H9 (cell line): ENCODE measurements around the gene CD80. TPM values are rescaled to one million over a fixed set of nuclear protein-coding genes. Genes with fewer than 3 reads are reported as not detected.

Experiments used
- DNase-seq: peaks from one replicate; pipeline ENCODE4 v3.0.0-alpha.2; 2017
- H2AFZ ChIP-seq: one replicate; pipeline ENCODE4 v1.6.1; 2013; ENCODE audit warnings: mild to moderate bottlenecking, low read length, control low read depth, moderate library complexity
- H2AK5ac ChIP-seq: 2 replicates; pipeline ENCODE4 v1.6.1; 2013; ENCODE audit warnings: low read length, control low read depth, mixed read lengths; ENCODE audit not compliant: insufficient read length
- H2BK120ac ChIP-seq: one replicate; pipeline ENCODE4 v1.6.1; 2013; ENCODE audit warnings: low read depth, mild to moderate bottlenecking, low read length, control low read depth, inconsistent platforms; ENCODE audit not compliant: poor library complexity, severe bottlenecking
- H2BK12ac ChIP-seq: 2 replicates; pipeline ENCODE4 v1.6.1; 2013; ENCODE audit warnings: low read length, control low read depth, mixed read lengths, low read depth; ENCODE audit not compliant: insufficient read length
- H2BK15ac ChIP-seq: 2 replicates; pipeline ENCODE4 v1.6.1; 2013; ENCODE audit warnings: low read depth, low read length, control low read depth
- H2BK20ac ChIP-seq: one replicate; pipeline ENCODE4 v1.6.1; 2013; ENCODE audit warnings: low read depth, mild to moderate bottlenecking, low read length, control low read depth, inconsistent platforms; ENCODE audit not compliant: poor library complexity, severe bottlenecking
- H2BK5ac ChIP-seq: 2 replicates; pipeline ENCODE4 v1.6.1; 2013; ENCODE audit warnings: low read length, control low read depth, mixed read lengths; ENCODE audit not compliant: insufficient read length
- H3K14ac ChIP-seq: 2 replicates; pipeline ENCODE4 v1.6.1; 2013; ENCODE audit warnings: low read length, control low read depth; ENCODE audit not compliant: insufficient read depth
- H3K18ac ChIP-seq: 2 replicates; pipeline ENCODE4 v1.6.1; 2013; ENCODE audit warnings: low read depth, mild to moderate bottlenecking, mixed read lengths, low read length, control low read depth; ENCODE audit not compliant: insufficient read length
- H3K23ac ChIP-seq: 2 replicates; pipeline ENCODE4 v1.6.1; 2013; ENCODE audit warnings: low read length, control low read depth, mixed read lengths, low read depth; ENCODE audit not compliant: insufficient read length
- H3K23me2 ChIP-seq: 2 replicates; pipeline ENCODE4 v1.6.1; 2013; ENCODE audit warnings: low read depth, mild to moderate bottlenecking, mixed read lengths, low read length, control low read depth; ENCODE audit not compliant: insufficient read length, poor library complexity, severe bottlenecking
- H3K27ac ChIP-seq: 2 replicates; pipeline ENCODE4 v1.5.1; 2013; ENCODE audit warnings: low read length, control low read depth, mixed read lengths, low read depth; ENCODE audit not compliant: insufficient read length
- H3K27me3 ChIP-seq: 2 replicates; pipeline ENCODE4 v1.6.1; 2013; ENCODE audit warnings: low read length, control low read depth, inconsistent platforms; ENCODE audit not compliant: insufficient read depth
- H3K4ac ChIP-seq: 2 replicates; pipeline ENCODE4 v1.6.1; 2013; ENCODE audit warnings: low read depth, mild to moderate bottlenecking, control low read depth, inconsistent platforms, low read length, moderate library complexity
- H3K4me1 ChIP-seq: 2 replicates; pipeline ENCODE4 v1.6.1; 2013; ENCODE audit warnings: low read length, control low read depth, inconsistent platforms; ENCODE audit not compliant: insufficient read depth
- H3K4me2 ChIP-seq: 2 replicates; pipeline ENCODE4 v1.6.1; 2013; ENCODE audit warnings: low read length, control low read depth, mixed read lengths; ENCODE audit not compliant: insufficient read length, insufficient read depth
- H3K56ac ChIP-seq: 2 replicates; pipeline ENCODE4 v1.6.1; 2013; ENCODE audit warnings: low read depth, mild to moderate bottlenecking, mixed read lengths, low read length, control low read depth; ENCODE audit not compliant: insufficient read length
- H3K79me1 ChIP-seq: 2 replicates; pipeline ENCODE4 v1.6.1; 2013; ENCODE audit warnings: low read depth, mild to moderate bottlenecking, moderate library complexity, low read length, control low read depth, inconsistent platforms; ENCODE audit not compliant: insufficient read depth, poor library complexity, severe bottlenecking
- H3K79me2 ChIP-seq: 2 replicates; pipeline ENCODE4 v1.6.1; 2013; ENCODE audit warnings: low read length, control low read depth, inconsistent platforms; ENCODE audit not compliant: insufficient read depth
- H3K9ac ChIP-seq: 2 replicates; pipeline ENCODE4 v1.6.1; 2013; ENCODE audit warnings: low read length, control low read depth, mixed read lengths; ENCODE audit not compliant: insufficient read length; ENCODE audit errors: extremely low read depth
- H3K9me3 ChIP-seq: one replicate; pipeline ENCODE4 v1.6.1; 2013; ENCODE audit warnings: low read depth, low read length, inconsistent platforms; ENCODE audit not compliant: control insufficient read depth
- H3T11ph ChIP-seq: one replicate; pipeline ENCODE4 v1.6.1; 2013; ENCODE audit warnings: mild to moderate bottlenecking, low read length, control low read depth, inconsistent platforms
- H4K20me1 ChIP-seq: one replicate; pipeline ENCODE4 v1.6.1; 2013; ENCODE audit not compliant: control insufficient read depth, insufficient read length, insufficient read depth
- H4K5ac ChIP-seq: 2 replicates; pipeline ENCODE4 v1.6.1; 2013; ENCODE audit warnings: low read depth, mild to moderate bottlenecking, mixed read lengths, low read length, control low read depth; ENCODE audit not compliant: insufficient read length
- H4K8ac ChIP-seq: replicated peaks from 2 replicates; pipeline ENCODE4 v1.6.1; 2013; ENCODE audit warnings: low read length, control low read depth, mixed read lengths, low read depth; ENCODE audit not compliant: insufficient read length
- H4K91ac ChIP-seq: 2 replicates; pipeline ENCODE4 v1.6.1; 2013; ENCODE audit warnings: low read depth, mild to moderate bottlenecking, moderate library complexity, mixed read lengths, low read length, control low read depth; ENCODE audit not compliant: insufficient read length
- H3K27ac Mint-ChIP-seq, 3 experiments: 2 replicates in 2 of 3; 3 replicates in 1 of 3; pipeline ENCODE4 v1.8.0; 2020 to 2021; ENCODE audit warnings: mixed read lengths in 3 of 3, mild to moderate bottlenecking in 1 of 3, moderate library complexity in 1 of 3
- H3K27me3 Mint-ChIP-seq: 2 replicates; pipeline ENCODE4 v1.8.0; 2021; ENCODE audit warnings: low read depth, mild to moderate bottlenecking, moderate library complexity, mixed read lengths
- H3K36me3 Mint-ChIP-seq, 3 experiments: 2 replicates in 2 of 3; 3 replicates in 1 of 3; pipeline ENCODE4 v1.8.0; 2020 to 2021; ENCODE audit warnings: low read depth in 3 of 3, mixed read lengths in 3 of 3; ENCODE audit not compliant: insufficient read depth in 1 of 3
- H3K4me1 Mint-ChIP-seq, 2 experiments: 2 replicates each; pipeline ENCODE4 v1.8.0; 2020; ENCODE audit warnings: mixed read lengths in 2 of 2
- H3K4me3 Mint-ChIP-seq, 2 experiments: 2 replicates in 1 of 2; 3 replicates in 1 of 2; pipeline ENCODE4 v1.8.0; 2020 to 2021; ENCODE audit warnings: mild to moderate bottlenecking in 2 of 2, mixed read lengths in 2 of 2, moderate library complexity in 1 of 2
- H3K9me3 Mint-ChIP-seq, 2 experiments: 2 replicates in 1 of 2; 3 replicates in 1 of 2; pipeline ENCODE4 v1.8.0; 2020; ENCODE audit warnings: mild to moderate bottlenecking in 2 of 2, mixed read lengths in 2 of 2, moderate library complexity in 1 of 2
- WGBS: extraction: QIAGEN DNeasy Blood & Tissue Kit; methylation state at CpG from one replicate; pipeline ENCODE4 v1.1.7; 2013; ENCODE audit warnings: missing lambda C conversion rate, low lambda C conversion rate, mixed read lengths; ENCODE audit not compliant: insufficient read length; ENCODE audit errors: extremely low coverage; 5-methylcytosine and 5-hydroxymethylcytosine counted together
- total RNA-seq: library from RNA; stranded (reverse); gene quantifications from 2 replicates; pipeline ENCODE4 v1.2.1, GENCODE V29; 2021
- TF ChIP-seq, protein P1 (sequence below): fragments of 200-600 bp; sonication (generic); conservative IDR thresholded peaks from 3 replicates; pipeline ENCODE4 v1.8.0; 2021; ENCODE audit warnings: antibody characterized with exemption, mild to moderate bottlenecking

Gene CD80
- total RNA-seq, 1 experiment from 2014 or later: not detected

GRCh38 chr3:119570229-119570628 lies 10.8 kb upstream of the CD80 start:
- no peak overlapping the region for H2AK5ac ChIP-seq
- H3T11ph ChIP-seq: no peak overlapping the region
- no peaks in the 10 kb centered on the region for H3K79me2 ChIP-seq
- DNase-seq: no peak
- H3K27ac Mint-ChIP-seq: no peak overlapping the region
- no peaks in the 10 kb centered on the region for H3K36me3 Mint-ChIP-seq
- H3K27me3 Mint-ChIP-seq: peaks cover 12% of the 10 kb centered on the region
- no peaks in the 10 kb centered on the region for H3K27me3 ChIP-seq
- 0 out of 4 replicates have a peak, but pooled peaks cover 0 to 3% of the 10 kb centered on the region in 2 experiments for H3K4me1 Mint-ChIP-seq
- H2BK12ac ChIP-seq: no peak overlapping the region
- H3K9me3 Mint-ChIP-seq: peaks cover 0 to 3% of the 10 kb centered on the region in 2 experiments; a peak in 2 of 5 replicates
- H3K23ac ChIP-seq: no peak overlapping the region
- no peak overlapping the region for H3K27ac ChIP-seq
- no peak overlapping the region for H3K4ac ChIP-seq
- no peak overlapping the region for H4K8ac ChIP-seq
- H3K56ac ChIP-seq: no peak overlapping the region
- no peak overlapping the region for H2BK120ac ChIP-seq
- no peak overlapping the region for H3K9ac ChIP-seq
- H3K79me1 ChIP-seq: no peaks in the 10 kb centered on the region
- no peak overlapping the region for H3K14ac ChIP-seq
- H3K9me3 ChIP-seq: no peaks in the 10 kb centered on the region
- no peak overlapping the region for H3K18ac ChIP-seq
- TF ChIP-seq, protein P1, sequence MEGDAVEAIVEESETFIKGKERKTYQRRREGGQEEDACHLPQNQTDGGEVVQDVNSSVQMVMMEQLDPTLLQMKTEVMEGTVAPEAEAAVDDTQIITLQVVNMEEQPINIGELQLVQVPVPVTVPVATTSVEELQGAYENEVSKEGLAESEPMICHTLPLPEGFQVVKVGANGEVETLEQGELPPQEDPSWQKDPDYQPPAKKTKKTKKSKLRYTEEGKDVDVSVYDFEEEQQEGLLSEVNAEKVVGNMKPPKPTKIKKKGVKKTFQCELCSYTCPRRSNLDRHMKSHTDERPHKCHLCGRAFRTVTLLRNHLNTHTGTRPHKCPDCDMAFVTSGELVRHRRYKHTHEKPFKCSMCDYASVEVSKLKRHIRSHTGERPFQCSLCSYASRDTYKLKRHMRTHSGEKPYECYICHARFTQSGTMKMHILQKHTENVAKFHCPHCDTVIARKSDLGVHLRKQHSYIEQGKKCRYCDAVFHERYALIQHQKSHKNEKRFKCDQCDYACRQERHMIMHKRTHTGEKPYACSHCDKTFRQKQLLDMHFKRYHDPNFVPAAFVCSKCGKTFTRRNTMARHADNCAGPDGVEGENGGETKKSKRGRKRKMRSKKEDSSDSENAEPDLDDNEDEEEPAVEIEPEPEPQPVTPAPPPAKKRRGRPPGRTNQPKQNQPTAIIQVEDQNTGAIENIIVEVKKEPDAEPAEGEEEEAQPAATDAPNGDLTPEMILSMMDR: no peak
- no peak overlapping the region for H3K4me3 Mint-ChIP-seq
- H2BK5ac ChIP-seq: no peak overlapping the region
- no peak overlapping the region for H2AFZ ChIP-seq
- no peaks in the 10 kb centered on the region for H3K23me2 ChIP-seq
- no CpG with 5 or more reads among the region's 5 CpGs for WGBS
- no peak overlapping the region for H3K4me2 ChIP-seq
- H4K91ac ChIP-seq: no peak overlapping the region
- H3K4me1 ChIP-seq: no peaks in the 10 kb centered on the region
- no peak overlapping the region for H2BK15ac ChIP-seq
- no peak overlapping the region for H4K5ac ChIP-seq
- H4K20me1 ChIP-seq: no peaks in the 10 kb centered on the region
- no peak overlapping the region for H2BK20ac ChIP-seq
